Measurements from ENCODE around the gene PGAP1. TPM values are rescaled to one million over a fixed set of nuclear protein-coding genes. Genes with fewer than 3 reads are reported as not detected.
A peak's percentile ranks its signal among the peaks of the same experiment; 100 is the strongest.

PGAP1 gene
- total and polyA plus RNA-seq, 2 donors (not counting 1 experiment from before 2014, with no cell fraction given), result 0.25 to 21.8 TPM

GRCh38 chr2:196925051-196925767 is 1.3 kb downstream of the PGAP1 start:
- Mint-ChIP-seq H3K27ac (peak overlapping the region; percentile 73), H3K9me3 (ENCODE audit: insufficient read depth) (no peaks in the 10 kb centered on the region), H3K4me3 (peak overlapping the region; percentile 90), H3K27me3 (peaks cover 16% of the 10 kb centered on the region), H3K4me1 (peaks cover 20% of the 10 kb centered on the region)
- Histone ChIP-seq H2AFZ (ENCODE audit: insufficient read depth, low read depth, low read length, poor library complexity, severe bottlenecking) (peak overlapping the region; percentile 94), H3K9me3 (ENCODE audit: control extremely low read depth in 1 of 3, control insufficient read depth in 2 of 3, insufficient read depth in 1 of 3, low read length in 2 of 3) (no peaks in the 10 kb centered on the region), H4K20me1 (ENCODE audit: control insufficient read depth, insufficient read depth, low read length, poor library complexity, severe bottlenecking) (no peaks in the 10 kb centered on the region), H3K27me3 (replicated peaks in 1 of 4; ENCODE audit: control extremely low read depth in 1 of 4, control insufficient read depth in 3 of 4, insufficient read depth in 4 of 4, low read length in 3 of 4) (peaks cover 0 to 8% (median 3%) of the 10 kb centered on the region in 4 experiments), H3K27ac (ENCODE audit: low read length in 2 of 2) (no peak overlapping the region), H3K4me2 (replicated peaks; ENCODE audit: low read depth, low read length, poor library complexity, severe bottlenecking) (peak overlapping the region; percentile 87), H3K36me3 (replicated peaks in 1 of 2; ENCODE audit: control extremely low read depth in 1 of 2, control insufficient read depth in 1 of 2, extremely low read depth in 1 of 2, insufficient read depth in 2 of 2, low read length in 1 of 2) (no peaks in the 10 kb centered on the region), H3K4me1 (ENCODE audit: control insufficient read depth in 2 of 2, insufficient read depth in 2 of 2, low read length in 2 of 2) (peaks cover 10 to 14% of the 10 kb centered on the region in 2 donors), H3K9ac (ENCODE audit: low read length) (peak overlapping the region; percentile 86), H3K4me3 (ENCODE audit: control extremely low read depth in 1 of 5, extremely low read depth in 1 of 5, insufficient read depth in 1 of 5, low read depth in 2 of 5, low read length in 4 of 5) (peak overlapping the region; percentile 68 to 89 (median 86)), H3K79me2 (ENCODE audit: control insufficient read depth, insufficient read depth, low read length) (no peaks in the 10 kb centered on the region)
- intact Hi-C loops (cut with micrococcal nuclease), result loop anchor here (5.0 to 10.0 kb wide), 3 partner anchors 62 to 780 kb away; partner anchors contain the start of gene MARS2
- CTCF ChIA-PET, result interaction anchor here (0.7 kb wide), 1 partner anchor 10 kb away, joined by 3 read pairs; no protein-coding TSS in a partner anchor
- ATAC-seq (ENCODE audit: low read depth), result no peak
- TF ChIP-seq CTCF (IDR thresholded peaks at IDR 0.05) (no peak), EZH2 (IDR thresholded peaks at IDR 0.05; ENCODE audit: borderline replicate concordance, insufficient read depth, low read depth, low read length, poor library complexity, severe bottlenecking) (no peak)
- 0% methylated on average over 1 of the region's 11 CpGs for WGBS (ENCODE audit: insufficient coverage)
- DNase-seq, result no peak
- POLR2A ChIA-PET, result interaction anchor here (0.7 kb wide), 1 partner anchor 19 kb away, joined by 3 read pairs; no protein-coding TSS in a partner anchor

- Histone ChIP-seq H3K27ac (ENCODE audit: low read length in 2 of 2) (no peak overlapping the region), H3K4me2 (replicated peaks; ENCODE audit: low read depth, low read length, poor library complexity, severe bottlenecking) (no peak overlapping the region), H3K4me3 (ENCODE audit: control extremely low read depth in 1 of 5, extremely low read depth in 1 of 5, insufficient read depth in 1 of 5, low read depth in 2 of 5, low read length in 4 of 5) (no peak overlapping the region), H4K20me1 (ENCODE audit: control insufficient read depth, insufficient read depth, low read length, poor library complexity, severe bottlenecking) (no peaks in the 10 kb centered on the region), H3K27me3 (replicated peaks in 1 of 4; ENCODE audit: control extremely low read depth in 1 of 4, control insufficient read depth in 3 of 4, insufficient read depth in 4 of 4, low read length in 3 of 4) (peaks cover 0 to 8% (median 3%) of the 10 kb centered on the region in 4 experiments), H2AFZ (ENCODE audit: insufficient read depth, low read depth, low read length, poor library complexity, severe bottlenecking) (no peak overlapping the region), H3K4me1 (ENCODE audit: control insufficient read depth in 2 of 2, insufficient read depth in 2 of 2, low read length in 2 of 2) (peaks cover 10 to 14% of the 10 kb centered on the region in 2 donors), H3K36me3 (replicated peaks in 1 of 2; ENCODE audit: control extremely low read depth in 1 of 2, control insufficient read depth in 1 of 2, extremely low read depth in 1 of 2, insufficient read depth in 2 of 2, low read length in 1 of 2) (no peaks in the 10 kb centered on the region), H3K9me3 (ENCODE audit: control extremely low read depth in 1 of 3, control insufficient read depth in 2 of 3, insufficient read depth in 1 of 3, low read length in 2 of 3) (no peaks in the 10 kb centered on the region), H3K79me2 (ENCODE audit: control insufficient read depth, insufficient read depth, low read length) (no peaks in the 10 kb centered on the region), H3K9ac (ENCODE audit: low read length) (no peak overlapping the region)
- no peak overlapping the region for H3K27ac Mint-ChIP-seq
- H3K4me1 Mint-ChIP-seq, result peaks cover 20% of the 10 kb centered on the region
- no peaks in the 10 kb centered on the region for H3K9me3 Mint-ChIP-seq (ENCODE audit: insufficient read depth)
- H3K4me3 Mint-ChIP-seq, result no peak overlapping the region
- TF ChIP-seq EZH2 (IDR thresholded peaks at IDR 0.05; ENCODE audit: borderline replicate concordance, insufficient read depth, low read depth, low read length, poor library complexity, severe bottlenecking) (no peak), CTCF (IDR thresholded peaks at IDR 0.05) (no peak)
- no peak for ATAC-seq (ENCODE audit: low read depth)
- POLR2A ChIA-PET, result no interaction called here
- intact Hi-C loops (cut with micrococcal nuclease), result loop anchor here (10.0 kb wide), 1 partner anchor 781 kb away; the partner anchor contains the start of gene MARS2
- no peak for DNase-seq
- CTCF ChIA-PET, result no interaction called here
- peaks cover 13% of the 10 kb centered on the region for H3K27me3 Mint-ChIP-seq
Measured at GRCh38 chr2:196924051-196924450, 2.5 kb downstream of the PGAP1 start.
